D341Med (cell line): ENCODE data around the gene HSD3B7.
"Not testable (repeated sequence)": the region's sequence is repeated elsewhere in the genome, so short reads cannot be mapped to it uniquely, and the experiment has no call there.

Experiments used
- DNase-seq: peaks from one replicate; pipeline ENCODE4 v3.0.0; 2012; ENCODE audit warnings: low spot score

The HSD3B7 gene

DNA sequence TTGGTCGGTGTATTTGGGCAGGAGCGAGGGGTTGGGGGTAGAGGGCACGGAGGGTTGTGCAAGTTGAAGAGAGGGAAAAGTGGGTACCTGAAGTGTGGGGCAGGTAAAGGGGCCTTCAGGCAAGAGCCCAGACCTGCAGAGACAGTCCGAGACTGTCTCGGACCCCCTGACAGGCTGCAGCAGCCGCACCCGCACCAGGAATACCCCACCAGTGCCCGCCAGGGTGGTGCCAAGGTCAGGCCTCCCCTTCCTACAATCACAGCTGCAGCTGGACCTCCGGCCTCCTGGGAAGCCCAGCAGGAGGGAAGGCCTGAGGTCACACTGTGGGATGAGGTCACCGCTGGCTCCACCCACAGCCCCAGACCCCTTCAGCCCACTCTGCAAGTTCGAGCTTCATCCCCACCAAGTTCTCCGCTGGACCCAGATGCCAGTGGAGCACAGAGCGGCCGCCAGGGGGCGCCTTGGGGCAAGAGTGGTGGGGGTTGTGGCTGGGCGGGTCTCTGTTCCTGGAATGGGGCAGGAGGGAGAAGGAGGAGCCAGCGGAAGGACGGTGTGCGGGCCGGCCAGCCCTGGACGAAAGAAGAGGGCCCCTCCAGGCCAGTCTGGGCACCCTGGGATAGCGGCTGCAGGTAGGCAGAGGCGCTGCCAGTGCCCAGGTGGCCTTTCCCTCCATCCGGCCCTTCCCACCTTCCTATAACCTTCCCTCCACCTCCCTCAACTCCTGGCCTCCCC, at the start of gene HSD3B7:
TSS of gene HSD3B7 (plus strand) at position 539 of the 732 bp plus-strand sequence. CDS start 452 bp downstream, outside the sequence.
- DNase-seq, result peak; percentile 93

GRCh38 chr16:30937692-30938091, 47.3 kb upstream of the HSD3B7 start:
- no peak for DNase-seq

DNA sequence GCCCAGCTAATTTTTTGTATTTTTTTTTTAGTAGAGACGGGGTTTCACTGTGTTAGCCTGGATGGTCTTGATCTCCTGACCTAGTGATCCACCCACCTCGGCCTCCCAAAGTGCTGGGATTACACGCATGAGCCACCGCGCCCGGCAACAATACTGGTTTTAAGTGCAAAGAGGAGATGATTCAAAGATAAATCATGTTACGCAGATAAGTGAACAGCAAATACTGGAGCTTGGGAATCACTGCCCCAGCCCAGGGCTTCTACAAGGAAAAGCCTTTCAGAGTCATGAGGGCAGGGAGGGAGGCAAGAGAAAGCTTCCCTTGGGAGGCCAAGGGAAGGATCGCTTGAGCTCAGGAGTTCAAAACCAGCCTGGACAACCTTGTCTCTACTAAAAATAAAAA, 45.4 kb upstream of the HSD3B7 start:
- DNase-seq, result not testable (repeated sequence)

DNA sequence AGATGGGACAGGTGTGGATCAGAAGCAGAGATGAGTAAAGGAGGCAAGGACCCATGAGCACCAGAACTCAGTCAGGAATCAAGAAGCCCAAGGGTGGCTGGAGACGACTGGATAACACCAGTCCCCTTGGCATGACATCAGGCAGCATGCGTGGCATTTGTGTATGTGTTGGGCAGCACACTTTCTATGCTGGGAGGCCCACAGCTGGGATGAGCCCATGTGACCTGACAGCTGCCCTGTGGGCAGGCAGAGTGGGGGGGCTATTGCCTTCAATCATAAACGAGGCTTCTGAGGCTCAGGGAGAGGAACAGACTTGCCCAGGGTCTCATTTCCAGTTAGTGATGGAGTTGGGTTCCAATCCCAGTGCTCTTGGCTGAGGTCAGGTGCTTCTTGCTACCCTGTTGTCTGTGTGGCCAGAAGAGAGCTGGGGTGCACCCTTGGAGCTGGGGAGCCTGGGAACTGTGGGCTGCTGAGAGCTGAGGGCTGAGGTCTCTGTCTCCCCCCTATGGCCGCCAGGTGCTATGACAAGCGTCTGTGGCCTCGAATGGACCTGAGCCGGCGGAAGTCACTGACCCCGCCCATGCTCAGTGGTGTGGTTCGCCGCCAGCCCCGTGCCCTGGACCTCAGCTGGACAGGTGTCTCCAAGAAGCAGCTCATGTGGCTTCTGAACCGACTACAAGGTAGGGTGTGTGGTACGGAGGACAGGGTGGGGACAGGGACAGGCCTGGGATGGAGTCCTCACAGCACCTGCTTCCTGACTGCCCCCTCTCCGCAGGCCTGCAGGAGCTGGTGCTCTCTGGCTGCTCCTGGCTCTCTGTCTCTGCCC, 43.2 kb upstream of the HSD3B7 start:
- DNase-seq, result peak; percentile 89

GRCh38 chr16:30942426-30942806, 42.6 kb upstream of the HSD3B7 start:
- no peak for DNase-seq

- no peak for DNase-seq
Measured at GRCh38 chr16:30944352-30944751, 40.7 kb upstream of the HSD3B7 start.

DNA sequence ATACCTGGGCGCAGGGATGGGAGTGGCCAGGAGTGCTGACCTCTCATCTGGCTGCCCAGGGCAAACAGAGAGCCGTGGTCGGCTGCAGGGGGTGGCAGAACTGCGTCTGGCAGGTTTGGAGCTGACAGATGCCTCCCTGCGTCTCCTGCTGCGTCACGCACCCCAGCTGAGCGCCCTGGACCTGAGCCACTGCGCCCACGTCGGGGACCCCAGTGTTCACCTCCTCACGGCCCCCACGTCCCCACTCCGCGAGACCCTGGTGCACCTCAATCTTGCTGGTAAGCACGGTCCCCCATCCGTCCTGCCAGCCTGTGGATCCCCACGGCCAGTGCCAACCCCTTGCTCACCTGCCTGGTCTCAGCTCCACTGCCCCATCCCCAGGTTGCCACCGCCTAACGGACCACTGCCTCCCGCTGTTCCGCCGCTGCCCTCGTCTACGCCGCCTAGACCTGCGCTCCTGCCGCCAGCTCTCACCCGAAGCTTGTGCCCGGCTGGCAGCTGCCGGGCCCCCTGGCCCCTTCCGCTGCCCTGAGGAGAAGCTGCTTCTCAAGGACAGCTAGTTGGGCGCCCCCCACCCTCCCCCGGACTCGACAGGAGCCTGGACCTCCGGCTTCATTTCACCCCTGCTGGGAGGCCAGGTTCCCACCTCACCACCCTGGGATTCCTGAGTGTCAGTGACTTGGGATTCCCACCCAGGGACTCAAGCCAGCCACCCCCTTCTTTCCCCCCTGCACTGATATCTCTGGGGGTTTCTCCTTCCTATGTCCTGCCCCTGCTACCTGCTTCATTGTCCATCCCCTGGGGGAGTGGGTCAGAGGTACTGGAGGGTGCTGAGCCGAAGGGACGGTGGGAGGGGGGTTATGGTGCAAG, 38.1 kb upstream of the HSD3B7 start:
- no peak for DNase-seq

GRCh38 chr16:30947541-30947858, 37.5 kb upstream of the HSD3B7 start:
- no peak for DNase-seq

DNA sequence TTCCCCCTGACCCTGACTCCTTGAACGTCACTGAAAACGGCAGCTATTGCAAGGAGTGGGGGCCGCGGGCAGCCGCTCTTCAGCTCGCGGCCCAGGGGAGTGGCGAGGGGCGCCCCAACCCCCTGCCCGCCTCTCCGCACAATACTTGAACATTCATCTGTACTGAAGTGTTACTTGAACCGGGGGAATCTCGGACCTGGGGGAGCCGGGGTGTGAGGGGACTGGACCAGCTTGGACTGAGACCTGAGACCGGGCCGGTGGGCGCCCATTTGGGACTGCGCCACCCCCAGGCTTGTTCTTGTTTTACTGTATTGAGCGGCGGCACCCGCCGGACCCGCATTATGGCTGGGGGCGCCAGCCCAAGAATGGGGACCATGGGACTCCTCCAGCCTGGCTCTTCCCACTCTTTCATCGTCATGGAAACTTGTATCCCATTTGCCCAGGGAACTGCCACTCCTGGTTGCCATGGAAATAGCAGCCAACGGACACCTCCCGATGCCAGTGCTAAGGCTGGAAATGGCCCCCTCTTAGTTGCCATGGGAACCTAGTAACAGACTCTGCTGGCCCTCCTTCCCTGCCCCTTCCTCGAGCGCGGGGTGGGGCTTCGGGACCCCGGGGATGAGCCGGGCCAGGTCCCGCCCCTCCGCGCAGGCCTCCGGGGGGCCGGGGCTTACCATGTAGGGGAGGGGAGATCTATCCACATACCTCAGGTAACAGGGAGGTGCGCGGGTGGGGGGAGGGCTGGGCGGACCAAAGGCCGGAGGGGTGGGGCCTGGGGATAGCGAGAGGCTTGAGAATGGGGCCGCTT, 36.9 kb upstream of the HSD3B7 start:
- DNase-seq, result no peak

GRCh38 chr16:30948667-30949649, 36.0 kb upstream of the HSD3B7 start, which contains the start of gene ORAI3:
ORAI3 (plus strand) TSS chr16:30949068; CDS start chr16:30949290, 222 bp downstream.
- DNase-seq, result no peak

DNA sequence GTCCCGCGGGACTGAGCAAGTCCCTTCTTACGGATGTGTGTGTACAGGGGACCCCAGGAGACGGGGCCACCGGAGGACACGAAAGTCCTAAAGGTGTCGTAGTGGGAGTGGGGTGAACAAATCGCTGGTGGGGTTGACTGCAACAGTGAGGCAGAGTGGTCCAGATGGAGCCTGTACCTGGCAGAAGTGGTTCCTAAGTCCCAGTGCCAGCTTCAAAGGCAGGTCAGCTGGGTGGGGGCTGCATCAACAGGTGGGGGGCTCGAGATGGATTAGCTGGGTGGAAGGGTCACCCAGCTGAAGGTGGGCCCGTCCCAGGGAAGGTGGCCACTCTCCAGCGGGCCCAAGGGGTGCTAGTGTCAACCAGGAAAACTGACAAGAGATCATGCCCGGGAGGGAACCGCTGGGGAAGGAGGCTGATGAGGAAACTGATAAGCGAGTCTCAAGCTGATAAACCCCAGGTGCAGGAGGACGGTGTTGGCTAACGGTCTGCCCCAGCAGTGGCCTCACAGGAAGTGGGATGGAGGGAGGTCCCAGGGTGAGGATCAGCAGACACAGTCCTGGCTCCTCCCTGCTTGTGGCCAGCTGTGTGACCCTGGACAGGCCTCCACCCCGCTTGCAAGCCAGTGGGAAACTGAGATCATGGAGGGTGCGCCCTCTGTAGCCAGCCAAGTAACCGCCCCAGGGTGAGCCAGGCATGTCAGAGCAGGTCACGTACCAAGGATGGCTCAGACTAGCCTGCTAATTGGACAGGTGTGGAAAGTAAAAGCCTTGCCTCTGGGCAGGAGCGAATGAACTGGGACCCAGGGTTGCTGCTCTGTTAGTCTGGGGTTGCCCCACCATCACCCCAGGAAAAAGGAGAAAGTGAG, 35.1 kb upstream of the HSD3B7 start:
- no peak for DNase-seq

DNA sequence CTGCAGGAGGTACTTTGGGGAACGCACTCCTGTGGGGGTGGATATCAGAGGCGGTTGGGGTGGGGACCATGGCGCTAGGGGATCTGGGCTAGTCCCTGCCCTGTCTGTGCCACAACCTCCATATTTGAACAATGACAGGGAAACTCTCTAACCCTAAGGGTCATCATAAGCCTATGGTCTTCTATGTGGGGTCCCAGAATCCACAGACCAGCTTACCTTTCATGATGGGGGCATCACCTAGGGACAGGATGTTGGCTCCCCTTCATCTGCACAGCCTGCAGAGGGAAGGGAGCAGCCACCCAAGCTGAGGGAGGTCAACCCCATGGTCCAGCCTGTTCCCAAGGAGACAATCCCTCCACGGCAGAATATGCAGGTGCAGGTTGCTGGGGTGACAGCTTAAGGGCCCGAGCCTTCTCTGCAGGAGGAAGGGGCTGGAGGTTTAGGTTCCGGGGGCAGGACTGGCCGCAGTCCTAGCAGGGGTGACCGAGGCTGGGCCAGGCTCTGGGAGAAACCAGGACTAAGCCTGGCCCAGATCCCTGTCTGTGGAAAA, 34.4 kb upstream of the HSD3B7 start:
- DNase-seq, result no peak

DNA sequence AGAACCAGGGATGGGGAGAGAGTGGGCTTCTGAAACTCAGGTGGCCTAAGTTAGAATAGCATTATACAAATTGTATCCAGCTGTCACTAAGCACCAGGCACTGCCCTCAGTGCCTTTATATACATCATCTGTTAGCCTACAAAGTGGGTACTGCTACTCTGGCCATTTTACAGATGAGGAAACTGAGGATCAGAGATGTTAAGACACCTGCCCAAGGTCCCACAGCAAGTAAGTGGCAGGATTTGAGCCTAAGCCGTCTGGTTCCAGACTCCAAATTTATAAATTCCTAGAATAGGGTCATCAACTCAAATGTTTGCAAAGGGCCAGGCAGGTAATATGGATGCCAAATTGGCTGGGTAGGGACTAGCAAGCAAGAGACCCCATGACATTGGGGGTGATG, 33.8 kb upstream of the HSD3B7 start:
- DNase-seq, result no peak

GRCh38 chr16:30951750-30952149, 33.3 kb upstream of the HSD3B7 start:
- DNase-seq, result no peak

GRCh38 chr16:30953111-30953510, 31.9 kb upstream of the HSD3B7 start:
- no peak for DNase-seq

- peak; percentile 80 for DNase-seq
Measured at GRCh38 chr16:30953511-30954124, 31.4 kb upstream of the HSD3B7 start.

- DNase-seq, result no peak
Measured at GRCh38 chr16:30954993-30955392, 30.0 kb upstream of the HSD3B7 start.

DNA sequence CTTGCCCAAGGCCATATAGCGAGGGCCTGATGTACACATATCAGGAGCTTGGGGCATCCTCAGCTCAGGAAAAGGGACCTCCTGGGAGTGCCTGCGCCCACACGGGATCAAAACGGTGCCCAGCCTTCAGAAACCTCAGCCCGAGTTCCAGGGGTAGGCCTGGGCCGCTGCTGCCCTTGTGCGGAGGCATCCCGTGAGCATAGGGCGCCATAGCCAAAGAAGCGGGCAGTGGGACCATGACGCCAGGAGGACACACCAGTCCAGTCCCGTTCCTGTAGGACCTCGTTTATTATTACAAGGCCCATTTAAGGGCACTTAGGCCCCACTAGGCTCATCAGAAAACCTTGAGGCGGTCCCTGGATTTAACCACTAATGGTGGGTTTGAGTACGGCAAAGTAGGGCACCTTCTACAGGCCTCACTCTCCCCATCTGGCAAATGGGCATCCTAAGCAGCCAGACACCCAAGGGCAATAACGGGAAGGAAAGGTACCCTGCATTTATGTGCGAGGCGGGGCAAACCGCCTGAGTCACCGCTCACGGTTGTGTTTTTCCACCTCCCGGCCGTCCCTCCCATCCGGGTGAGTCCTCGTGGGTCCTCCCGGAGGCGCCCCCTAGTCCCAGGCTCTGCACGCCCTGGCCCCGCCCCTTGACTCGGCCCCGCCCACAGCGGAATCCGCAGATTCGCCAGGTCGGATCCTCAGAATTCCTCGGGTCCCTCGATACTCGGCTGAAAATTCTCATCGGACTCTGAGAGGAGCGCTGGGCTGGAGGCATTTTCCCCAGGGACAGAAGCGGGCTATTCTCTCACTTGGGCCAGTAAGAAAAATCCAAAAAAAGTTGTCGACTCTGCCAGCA, 28.2 kb upstream of the HSD3B7 start:
- peak; percentile 89 for DNase-seq
